Cardiac fibroblast (primary cell): ENCODE results near the gene CANX.

Experiments
- DNase-seq, 2 donors: peaks; one replicate each; pipeline versions ENCODE4 v3.0.0 to v3.0.0-alpha.2; 2010; ENCODE audit warnings: low read depth in 2 of 2
- H3K4me3 ChIP-seq, 2 donors: replicated peaks in 1 of 2; 1 replicate in 1 of 2; 2 replicates in 1 of 2; pipeline ENCODE4 v1.5.1; 2011; ENCODE audit warnings: low read depth in 2 of 2, low read length in 2 of 2, mild to moderate bottlenecking in 2 of 2, moderate library complexity in 1 of 2
- TF ChIP-seq, protein P1 (sequence below): IDR thresholded peaks from one replicate; pipeline ENCODE4 v1.5.1; 2011; ENCODE audit warnings: low read depth, mild to moderate bottlenecking, low read length, inconsistent platforms

The CANX gene

DNA sequence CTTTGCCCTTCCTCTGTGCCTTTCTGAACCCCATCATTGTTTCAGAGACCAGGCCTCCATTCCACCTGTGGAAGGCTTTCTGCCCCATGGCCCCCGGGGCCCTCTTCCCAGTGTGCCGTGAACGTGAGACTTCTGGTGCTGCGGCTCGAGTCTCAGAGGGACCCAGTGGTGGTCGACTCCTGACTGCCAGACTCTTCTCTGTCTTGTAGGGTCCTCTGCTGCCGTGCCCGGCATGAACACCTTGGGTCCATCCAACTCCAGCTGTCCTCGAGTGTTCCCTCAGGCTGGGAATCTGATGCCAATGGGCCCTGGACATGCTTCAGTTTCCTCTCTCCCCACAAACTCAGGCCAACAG lies 74.9 kb downstream of the CANX start:
- no peak for DNase-seq
- H3K4me3 ChIP-seq = no peak overlapping the region
- TF ChIP-seq, protein P1, sequence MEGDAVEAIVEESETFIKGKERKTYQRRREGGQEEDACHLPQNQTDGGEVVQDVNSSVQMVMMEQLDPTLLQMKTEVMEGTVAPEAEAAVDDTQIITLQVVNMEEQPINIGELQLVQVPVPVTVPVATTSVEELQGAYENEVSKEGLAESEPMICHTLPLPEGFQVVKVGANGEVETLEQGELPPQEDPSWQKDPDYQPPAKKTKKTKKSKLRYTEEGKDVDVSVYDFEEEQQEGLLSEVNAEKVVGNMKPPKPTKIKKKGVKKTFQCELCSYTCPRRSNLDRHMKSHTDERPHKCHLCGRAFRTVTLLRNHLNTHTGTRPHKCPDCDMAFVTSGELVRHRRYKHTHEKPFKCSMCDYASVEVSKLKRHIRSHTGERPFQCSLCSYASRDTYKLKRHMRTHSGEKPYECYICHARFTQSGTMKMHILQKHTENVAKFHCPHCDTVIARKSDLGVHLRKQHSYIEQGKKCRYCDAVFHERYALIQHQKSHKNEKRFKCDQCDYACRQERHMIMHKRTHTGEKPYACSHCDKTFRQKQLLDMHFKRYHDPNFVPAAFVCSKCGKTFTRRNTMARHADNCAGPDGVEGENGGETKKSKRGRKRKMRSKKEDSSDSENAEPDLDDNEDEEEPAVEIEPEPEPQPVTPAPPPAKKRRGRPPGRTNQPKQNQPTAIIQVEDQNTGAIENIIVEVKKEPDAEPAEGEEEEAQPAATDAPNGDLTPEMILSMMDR = no peak

DNA sequence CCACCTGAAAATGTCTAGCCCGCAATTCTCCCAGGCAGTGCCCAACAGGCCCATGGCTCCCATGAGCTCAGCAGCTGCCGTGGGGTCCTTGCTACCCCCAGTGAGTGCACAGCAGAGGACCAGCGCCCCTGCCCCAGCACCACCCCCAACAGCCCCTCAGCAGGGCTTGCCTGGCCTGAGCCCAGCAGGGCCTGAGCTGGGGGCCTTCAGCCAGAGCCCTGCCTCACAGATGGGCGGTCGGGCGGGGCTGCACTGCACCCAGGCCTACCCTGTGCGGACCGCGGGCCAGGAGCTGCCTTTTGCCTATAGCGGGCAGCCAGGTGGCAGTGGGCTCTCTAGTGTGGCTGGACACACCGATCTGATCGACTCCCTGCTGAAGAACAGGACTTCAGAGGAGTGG lies 75.7 kb downstream of the CANX start:
- TF ChIP-seq, protein P1 = no peak
- H3K4me3 ChIP-seq = no peak overlapping the region
- DNase-seq = no peak

DNA sequence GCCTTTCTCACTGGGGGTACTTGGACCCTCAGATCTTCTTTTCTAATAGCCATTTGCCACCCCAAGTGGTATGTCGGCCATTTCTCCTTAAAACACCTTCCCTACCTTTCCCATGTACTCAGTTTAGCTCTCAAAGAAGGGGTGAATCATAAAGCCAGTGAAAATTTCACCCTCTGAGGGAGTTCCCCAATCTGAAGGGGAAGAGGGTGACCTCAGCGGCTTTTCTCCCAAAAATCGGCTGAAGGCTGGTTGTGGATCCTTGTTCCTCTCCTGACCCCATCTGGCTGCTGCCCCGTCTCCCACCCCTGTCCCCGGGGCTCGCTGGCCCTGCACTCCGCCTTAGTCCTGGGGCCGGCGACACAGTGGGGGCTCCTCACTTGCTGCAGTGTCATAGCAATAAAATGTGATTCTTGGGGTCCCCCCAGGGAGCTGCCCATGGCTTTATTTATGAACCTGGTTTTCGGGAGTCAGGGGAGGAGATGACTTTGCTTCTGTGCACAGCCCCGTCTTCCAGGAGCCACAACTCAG lies 77.7 kb downstream of the CANX start:
- no peak overlapping the region for H3K4me3 ChIP-seq
- no peak for DNase-seq
- TF ChIP-seq, protein P1 = no peak

DNA sequence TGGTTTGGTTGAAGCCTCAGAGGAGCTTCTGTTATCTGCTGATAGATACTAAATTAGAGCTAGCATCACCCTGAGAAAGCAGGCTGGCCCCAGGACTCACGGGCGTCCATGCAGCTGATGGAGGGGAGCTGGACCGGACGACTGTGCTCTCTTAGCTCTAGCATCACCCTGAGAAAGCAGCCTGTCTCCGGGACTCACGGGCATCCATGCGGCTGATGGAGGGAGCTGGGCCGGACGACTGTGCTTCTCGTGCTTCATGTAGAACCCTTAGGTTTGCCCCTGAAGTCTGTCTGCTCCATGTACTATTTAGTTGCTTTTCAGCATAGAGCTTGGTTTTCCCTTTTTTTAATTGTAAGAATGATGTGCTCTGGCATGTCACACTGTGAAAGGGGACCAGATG lies 78.7 kb downstream of the CANX start:
- H3K4me3 ChIP-seq = no peak overlapping the region
- no peak for DNase-seq
- TF ChIP-seq, protein P1 = no peak

- TF ChIP-seq, protein P1 = no peak
- no peak overlapping the region for H3K4me3 ChIP-seq
- DNase-seq = no peak
These were observed 79.1 kb downstream of the CANX start for GRCh38 chr5:179777909-179778308.

DNA sequence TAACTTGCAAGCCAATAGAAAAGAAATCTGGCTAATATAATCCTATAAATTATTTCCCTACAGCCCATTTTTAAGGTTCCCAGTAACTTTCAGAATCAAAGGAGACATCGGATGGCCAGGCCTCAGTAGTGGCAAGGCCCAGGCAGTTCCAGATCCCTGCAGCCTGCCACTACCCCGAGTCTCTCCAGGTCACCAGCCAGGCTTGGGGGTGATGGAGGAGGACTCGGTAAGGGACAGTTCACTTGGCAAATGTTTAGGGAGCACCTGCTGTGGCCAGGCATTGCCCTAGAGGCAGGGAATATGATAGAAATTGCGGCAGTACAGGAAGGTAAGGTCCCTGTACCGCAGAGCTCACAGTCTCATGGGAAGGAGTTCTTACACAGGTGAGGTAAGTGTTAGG lies 79.8 kb downstream of the CANX start:
- no peak for DNase-seq
- no peak overlapping the region for H3K4me3 ChIP-seq
- TF ChIP-seq, protein P1 = no peak

- no peak overlapping the region for H3K4me3 ChIP-seq
- TF ChIP-seq, protein P1 = no peak
- DNase-seq = no peak
These were observed 81.1 kb downstream of the CANX start for GRCh38 chr5:179779826-179780225.
